GM12873 (cell line): ENCODE measurements around the gene CCDC57.

Experiments
- CTCF ChIP-seq: IDR thresholded peaks from 2 replicates; pipeline ENCODE4 v1.5.1; 2012; ENCODE audit warnings: low read depth, mild to moderate bottlenecking, moderate library complexity, low read length, control low read depth; ENCODE audit not compliant: insufficient read depth; ENCODE audit errors: missing control alignments

Gene CCDC57

DNA sequence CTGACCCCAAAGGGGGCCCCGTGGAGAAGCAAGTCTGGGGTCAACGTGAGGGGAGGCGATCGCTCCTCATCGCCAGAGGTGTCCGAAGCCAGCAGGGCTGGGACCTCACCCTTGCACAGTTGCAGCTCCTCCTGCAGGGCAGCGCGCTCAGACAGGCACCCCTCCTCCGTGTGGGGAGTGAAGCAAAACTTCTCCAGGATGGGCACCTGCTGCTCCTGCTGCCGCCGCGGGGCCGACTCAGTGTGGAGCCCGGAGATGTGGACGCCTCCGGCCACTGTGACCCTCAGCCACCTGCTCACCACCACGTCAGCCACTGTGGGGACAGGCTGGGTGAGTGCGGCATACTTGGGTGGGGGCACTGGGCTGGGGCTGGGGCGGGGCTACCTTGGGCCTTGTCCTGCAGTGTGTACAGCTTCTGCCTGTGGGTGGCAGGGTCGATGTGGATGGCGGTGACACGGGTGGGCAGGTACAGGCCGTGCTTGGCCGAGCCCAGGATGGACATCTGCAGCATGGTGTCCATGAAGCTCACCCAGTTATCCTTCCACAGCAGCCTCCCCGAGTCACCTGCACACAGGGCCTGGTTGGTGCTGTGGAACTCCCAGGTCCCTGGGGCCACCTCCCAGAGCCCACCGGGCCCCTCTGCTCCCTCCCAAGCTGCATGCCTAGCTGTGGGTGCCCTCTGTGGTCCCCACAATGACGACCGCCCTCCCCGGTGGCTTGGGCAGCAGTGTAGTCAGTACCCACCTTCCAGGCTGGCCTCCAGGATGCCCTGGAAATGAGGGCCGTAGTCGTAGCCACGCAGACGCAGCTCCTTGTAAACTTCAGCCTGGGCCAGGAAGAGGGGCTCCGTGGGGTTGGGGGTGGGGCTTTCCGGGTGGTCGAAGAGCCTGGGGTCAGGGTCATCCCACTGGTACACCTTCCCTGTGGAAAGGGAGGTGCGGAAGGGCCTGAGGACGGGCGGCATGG is 125.4 kb downstream of the CCDC57 start:
- TF ChIP-seq CTCF, result no peak

DNA sequence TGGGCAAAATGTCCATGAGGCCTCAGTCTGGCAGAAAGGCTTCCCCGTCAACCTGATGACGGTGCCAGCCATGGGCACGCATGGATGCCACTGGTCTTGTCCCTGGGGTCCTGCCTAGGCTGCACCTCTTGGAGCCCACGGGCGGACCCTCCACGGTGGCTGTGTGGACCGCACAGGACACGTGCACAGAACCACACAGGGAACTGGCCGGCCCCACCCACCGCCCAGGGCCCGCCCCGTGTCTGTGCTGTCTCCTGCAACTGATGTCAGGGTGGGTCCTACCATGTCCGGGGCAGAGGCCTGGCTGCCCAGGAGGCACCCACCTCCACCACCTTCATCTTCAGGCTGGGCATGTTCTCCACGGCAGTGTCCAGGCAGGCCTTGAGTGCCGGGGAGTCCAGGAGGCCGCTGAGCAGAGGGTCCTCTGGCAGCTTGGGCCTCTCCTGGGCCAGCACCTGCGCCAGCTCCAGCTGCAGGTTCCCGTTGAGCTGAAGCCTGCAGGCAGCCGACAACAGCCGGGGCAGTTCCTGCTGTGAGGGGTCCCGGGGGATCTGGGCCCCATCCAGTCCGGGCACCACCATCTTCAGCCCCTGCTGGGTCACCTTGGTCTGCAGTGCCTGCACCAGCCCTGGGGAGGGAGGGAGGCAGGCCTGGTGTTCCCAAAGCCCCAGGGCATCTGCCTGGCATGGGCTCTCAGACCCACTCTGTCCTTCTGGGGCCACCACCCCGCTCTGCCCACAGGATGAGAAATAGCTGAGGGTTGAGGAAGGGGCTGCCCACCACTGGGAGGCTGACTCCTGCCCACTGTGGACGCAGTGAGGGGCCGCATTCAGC is 126.5 kb downstream of the CCDC57 start:
- no peak for TF ChIP-seq CTCF

DNA sequence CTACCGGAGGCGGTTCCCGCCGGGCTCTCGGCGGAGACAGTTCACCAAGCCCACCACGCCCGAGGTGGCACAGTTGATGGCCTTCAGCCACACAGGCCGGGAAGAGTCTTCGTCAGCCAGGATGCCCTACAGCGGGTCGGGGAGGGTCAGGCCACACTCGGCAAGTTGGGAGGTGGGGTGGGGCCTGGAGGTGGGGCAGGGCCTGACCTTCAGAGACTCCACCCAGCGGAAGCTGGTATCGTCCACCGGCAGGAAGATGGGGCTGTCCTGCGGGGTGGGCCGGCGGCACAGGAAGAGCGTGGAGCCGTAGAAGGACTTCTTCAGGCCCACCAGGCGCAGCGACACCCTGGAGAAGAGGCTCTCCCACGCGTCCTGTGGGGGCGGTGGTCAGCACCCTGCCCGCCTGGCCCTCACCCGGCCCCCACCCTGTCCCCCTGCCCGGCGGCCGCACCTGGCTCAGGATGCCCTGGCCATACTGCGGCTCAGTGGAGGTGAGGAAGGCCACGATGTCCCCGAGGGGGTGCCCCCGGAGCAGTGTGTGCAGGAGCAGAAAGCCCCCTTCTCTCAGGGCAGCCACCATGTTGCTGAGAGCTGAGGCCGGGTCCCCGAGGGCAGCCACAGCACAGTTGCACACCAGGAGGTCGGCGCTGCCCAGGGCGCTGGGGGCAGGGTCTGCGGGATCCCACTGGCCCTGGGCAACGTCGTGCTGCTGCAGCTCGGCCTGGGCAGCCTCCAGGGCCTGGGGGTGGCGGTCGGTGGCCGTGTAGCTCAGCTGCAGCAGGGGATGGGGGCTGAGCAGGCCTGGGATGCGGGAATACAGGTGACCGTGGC is 127.4 kb downstream of the CCDC57 start:
- TF ChIP-seq CTCF, result no peak

- TF ChIP-seq CTCF, result no peak
Observed at GRCh38 chr17:82084373-82085030, 128.1 kb downstream of the CCDC57 start.

- no peak for TF ChIP-seq CTCF
Observed at GRCh38 chr17:82083533-82084359, 128.9 kb downstream of the CCDC57 start.

DNA sequence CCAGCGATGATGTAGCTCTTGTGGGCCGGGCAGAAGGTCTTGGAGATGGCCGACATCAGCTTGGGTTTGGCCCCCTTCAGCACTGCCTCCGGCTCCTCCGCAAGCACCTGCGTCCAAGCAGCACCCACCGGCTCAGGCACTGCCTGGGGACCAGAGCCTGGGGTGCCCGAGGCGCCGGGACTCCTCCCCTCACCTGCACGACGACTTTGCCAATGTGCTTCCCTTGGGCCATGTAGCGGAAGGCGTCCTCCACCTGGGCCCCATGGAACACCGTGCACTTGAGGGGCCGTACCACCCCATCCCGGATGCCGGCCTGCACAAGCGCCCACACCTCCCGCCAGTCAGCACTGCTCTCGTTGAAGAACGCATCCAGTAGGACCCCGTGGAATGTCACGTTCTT is 129.6 kb downstream of the CCDC57 start:
- no peak for TF ChIP-seq CTCF
